IPS DF 4.7 (cell line): ENCODE results near the gene ADAP1.

Experiments
- DNase-seq: peaks from one replicate; pipeline ENCODE4 v3.0.0-alpha.2; 2013; ENCODE audit warnings: low spot score; ENCODE audit errors: extremely low read depth

ADAP1 gene

GRCh38 chr7:923108-924041, 31.1 kb downstream of the ADAP1 start:
- no peak for DNase-seq

DNA sequence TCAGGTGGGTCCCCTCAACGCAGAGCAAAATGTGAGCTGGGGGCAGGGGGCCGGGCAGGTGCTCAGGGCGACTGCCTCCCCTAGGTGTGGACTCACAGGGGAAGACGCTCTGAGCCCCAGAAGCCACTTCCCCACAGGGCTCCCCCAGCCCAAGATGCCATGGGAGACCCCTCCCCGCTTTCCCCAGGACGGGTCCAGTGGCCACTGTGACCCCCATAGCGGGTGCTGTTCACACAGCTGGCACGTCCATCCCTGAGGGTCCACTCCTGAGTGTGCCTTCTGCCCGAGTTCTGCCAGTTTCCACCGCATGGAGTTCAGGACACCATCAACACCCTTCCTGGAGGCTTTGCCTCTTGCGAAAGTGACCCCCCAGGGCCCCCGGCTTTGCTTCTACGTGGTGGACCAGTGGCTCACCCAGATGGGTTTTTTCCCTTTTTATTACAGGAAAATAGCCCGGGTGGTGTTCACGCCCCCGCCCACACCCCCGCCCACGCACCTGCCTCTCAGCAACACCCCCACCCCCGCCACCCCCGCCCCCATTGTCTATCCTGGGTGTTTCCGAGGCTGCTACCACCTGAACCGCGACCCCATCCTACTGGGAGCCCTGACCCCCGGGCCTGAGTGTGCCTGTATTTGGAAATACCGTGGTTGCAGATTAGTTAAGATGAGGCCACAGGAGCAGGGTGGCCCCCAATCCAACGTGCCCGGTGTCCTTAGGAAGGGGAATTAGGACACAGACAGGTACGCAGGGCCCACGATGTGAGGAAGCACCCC, 32.0 kb downstream of the ADAP1 start:
- no peak for DNase-seq

GRCh38 chr7:921581-922333, 32.7 kb downstream of the ADAP1 start:
- DNase-seq = no peak

GRCh38 chr7:921071-921461, 33.4 kb downstream of the ADAP1 start:
- no peak for DNase-seq

- no peak for DNase-seq
Observed at GRCh38 chr7:920351-921070, 34.0 kb downstream of the ADAP1 start.

DNA sequence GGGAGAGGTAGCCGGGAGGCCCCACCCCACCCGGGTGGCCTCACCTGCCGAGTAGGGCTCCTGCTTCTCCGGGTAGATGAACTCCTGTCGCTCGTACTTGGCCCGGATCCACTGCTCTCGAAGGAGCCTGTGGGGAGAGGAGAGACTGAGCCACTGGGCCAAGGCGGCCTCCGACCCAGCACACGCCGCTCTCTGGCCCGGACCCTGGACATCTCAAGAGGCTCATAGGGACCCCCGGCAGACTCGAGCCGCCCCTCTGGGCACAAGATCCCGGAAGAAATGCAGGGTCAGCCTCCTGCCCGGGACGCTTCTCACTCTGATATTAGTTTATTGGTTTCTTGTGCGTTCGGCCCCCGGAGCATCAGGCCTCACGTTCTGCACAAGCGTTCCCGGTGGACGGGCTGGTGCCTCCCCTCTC, 34.5 kb downstream of the ADAP1 start:
- no peak for DNase-seq

DNA sequence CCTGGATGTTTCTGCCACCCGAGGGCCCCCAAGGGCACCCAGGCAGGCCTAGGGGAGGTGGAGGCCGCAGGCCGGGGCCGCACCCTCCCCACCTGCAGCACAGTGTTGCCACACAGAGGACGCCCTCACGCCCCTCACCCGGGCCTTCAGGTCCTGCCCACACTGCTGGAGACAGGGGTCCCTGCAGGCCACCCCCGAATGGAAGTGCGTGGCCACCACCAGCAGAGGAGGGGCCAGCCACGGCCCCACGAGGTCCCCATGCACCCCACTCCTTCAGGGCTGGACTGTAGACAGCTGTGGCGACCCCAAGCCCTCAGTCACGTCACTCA, 35.4 kb downstream of the ADAP1 start:
- no peak for DNase-seq

GRCh38 chr7:918441-919113, 35.9 kb downstream of the ADAP1 start:
- DNase-seq = no peak

- DNase-seq = no peak
Observed at GRCh38 chr7:918118-918425, 36.4 kb downstream of the ADAP1 start.

- no peak for DNase-seq
Observed at GRCh38 chr7:917255-918117, 37.0 kb downstream of the ADAP1 start.

DNA sequence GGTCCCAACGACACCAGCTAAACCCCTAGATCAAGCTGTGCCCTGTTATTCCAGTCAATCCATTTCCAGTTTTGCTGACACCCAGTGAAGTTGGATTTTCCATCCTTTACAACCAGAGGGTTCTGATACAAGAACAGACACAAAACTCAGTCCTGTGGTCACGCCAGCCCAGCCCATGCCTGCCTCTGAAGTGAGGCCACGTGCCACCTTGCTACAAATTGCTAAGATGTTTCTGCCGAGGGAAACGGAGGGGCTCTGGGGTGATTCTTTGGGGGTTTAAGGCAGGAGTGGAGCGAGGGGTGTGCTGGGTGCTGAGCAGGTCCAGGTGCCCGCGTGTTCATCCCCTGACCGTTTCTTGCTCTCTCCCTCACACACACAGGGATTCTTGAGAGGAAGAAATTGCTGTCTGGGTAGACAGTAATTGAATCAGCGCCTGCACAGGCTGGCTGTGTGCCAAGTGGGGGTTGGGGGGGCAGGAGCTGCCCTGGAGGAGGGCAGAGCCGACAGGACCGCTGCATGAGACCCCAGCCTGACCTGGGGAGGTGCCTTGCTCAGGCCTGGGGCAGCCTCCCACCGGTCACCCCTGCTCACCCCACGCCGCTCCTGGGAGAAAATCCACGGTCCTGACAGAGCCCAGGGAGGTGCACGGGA, 38.1 kb downstream of the ADAP1 start:
- no peak for DNase-seq

- DNase-seq = no peak
Observed at GRCh38 chr7:915291-916218, 38.9 kb downstream of the ADAP1 start.

GRCh38 chr7:914521-915194, 39.8 kb downstream of the ADAP1 start:
- DNase-seq = no peak

- no peak for DNase-seq
Observed at GRCh38 chr7:913736-914520, 40.6 kb downstream of the ADAP1 start.

- DNase-seq = no peak
Observed at GRCh38 chr7:911791-912480, 42.5 kb downstream of the ADAP1 start.

DNA sequence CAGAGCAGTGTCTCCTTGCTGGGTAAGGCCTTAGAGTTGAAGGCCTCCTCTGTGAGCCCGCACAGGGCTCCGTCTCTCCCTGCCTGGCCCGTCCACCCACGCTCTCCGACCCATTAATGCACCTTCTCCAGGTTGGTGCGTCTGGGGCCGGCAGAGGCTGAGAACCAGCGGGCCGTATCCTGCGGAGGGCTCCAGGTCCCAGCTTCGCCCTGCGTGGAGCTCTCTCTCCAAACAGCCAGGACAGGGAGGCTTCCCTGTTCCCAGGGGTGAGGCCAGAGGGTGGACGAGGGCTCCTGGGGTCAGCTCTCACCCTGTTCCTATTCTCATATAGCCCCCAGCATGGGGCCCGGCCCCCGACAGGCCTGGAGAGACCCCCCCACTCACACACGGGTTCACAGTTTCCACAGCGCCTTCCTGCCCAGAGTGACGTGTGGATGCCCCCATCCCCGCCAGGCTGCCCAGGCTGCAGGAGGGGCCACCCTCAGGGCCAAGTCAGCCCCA, 43.5 kb downstream of the ADAP1 start:
- no peak for DNase-seq
